Right renal pelvis (tissue), 4 donors: ENCODE measurements around the gene DCUN1D3. TPM values are rescaled to one million over a fixed set of nuclear protein-coding genes. Genes with fewer than 3 reads are reported as not detected.
A peak's percentile ranks its signal among the peaks of the same experiment; 100 is the strongest.

ENCODE experiments used
- DNase-seq, 4 donors: peaks; one replicate each; pipeline ENCODE4 v3.0.0-alpha.2; 2013; ENCODE audit warnings: low read depth in 4 of 4, low spot score in 3 of 4, missing footprints in 1 of 4
- polyA plus RNA-seq, 4 donors: library from polyadenylated mRNA; unstranded; fragments of 120-200 nt; gene quantifications; one replicate each; pipeline ENCODE4 v1.2.1, GENCODE V29; 2013; ENCODE audit not compliant: insufficient read length in 4 of 4

DCUN1D3 gene
- polyA plus RNA-seq, 4 donors: 7.8 to 10.2 (median 9.3) TPM

GRCh38 chr16:20920091-20920490 is 19.9 kb upstream of the DCUN1D3 start:
- no peak for DNase-seq

- DNase-seq: no peak
Observed at GRCh38 chr16:20918486-20919239, 18.5 kb upstream of the DCUN1D3 start.

- DNase-seq: no peak
Observed at GRCh38 chr16:20916942-20917341, 16.8 kb upstream of the DCUN1D3 start.

GRCh38 chr16:20916289-20916688 is 16.1 kb upstream of the DCUN1D3 start:
- no peak for DNase-seq

- DNase-seq: no peak
Observed at GRCh38 chr16:20911361-20911760, 11.2 kb upstream of the DCUN1D3 start.

- DNase-seq: no peak
Observed at GRCh38 chr16:20910781-20911321, 10.7 kb upstream of the DCUN1D3 start.

GRCh38 chr16:20906341-20907255 is 6.4 kb upstream of the DCUN1D3 start:
- DNase-seq: peak in 3 of 4 donors; percentile 18 to 45 (median 28)

- DNase-seq: no peak
Observed at GRCh38 chr16:20905576-20905975, 5.4 kb upstream of the DCUN1D3 start.

- DNase-seq: no peak
Observed at GRCh38 chr16:20904507-20905081, 4.4 kb upstream of the DCUN1D3 start.

- DNase-seq: no peak
Observed at GRCh38 chr16:20903899-20904506, 3.8 kb upstream of the DCUN1D3 start.

- no peak for DNase-seq
Observed at GRCh38 chr16:20903116-20903898, 3.1 kb upstream of the DCUN1D3 start.

GRCh38 chr16:20902426-20902825 is 2.3 kb upstream of the DCUN1D3 start:
- DNase-seq: no peak

GRCh38 chr16:20901436-20902112 is 1.4 kb upstream of the DCUN1D3 start:
- DNase-seq: peak in 1 of 4 donors; percentile 29

- no peak for DNase-seq
Observed at GRCh38 chr16:20901068-20901435, 894 bp upstream of the DCUN1D3 start.

GRCh38 chr16:20899477-20900298 is 470 bp downstream of the DCUN1D3 start:
- peak in 2 of 4 donors; percentile 54 to 56 for DNase-seq

- DNase-seq: no peak
Observed at GRCh38 chr16:20899071-20899470, 1.1 kb downstream of the DCUN1D3 start.

- DNase-seq: no peak
Observed at GRCh38 chr16:20897922-20898321, 2.2 kb downstream of the DCUN1D3 start.

- DNase-seq: no peak
Observed at GRCh38 chr16:20897253-20897897, 2.8 kb downstream of the DCUN1D3 start.
